Stimulated activated CD4-positive, alpha-beta T cell treated with anti-CD3 and anti-CD28 coated beads, Interleukin-12 subunit alpha, Interleukin-12 subunit beta, amount 100 ng/mL, for 48 hours (primary cell): Measurements from ENCODE around the gene SRC.

Experiments used
- DNase-seq, 3 donors: peaks; one replicate each; pipeline ENCODE4 v3.0.0-alpha.2; 2020; ENCODE audit warnings: low read depth in 2 of 3, low spot score in 1 of 3

SRC gene

DNA sequence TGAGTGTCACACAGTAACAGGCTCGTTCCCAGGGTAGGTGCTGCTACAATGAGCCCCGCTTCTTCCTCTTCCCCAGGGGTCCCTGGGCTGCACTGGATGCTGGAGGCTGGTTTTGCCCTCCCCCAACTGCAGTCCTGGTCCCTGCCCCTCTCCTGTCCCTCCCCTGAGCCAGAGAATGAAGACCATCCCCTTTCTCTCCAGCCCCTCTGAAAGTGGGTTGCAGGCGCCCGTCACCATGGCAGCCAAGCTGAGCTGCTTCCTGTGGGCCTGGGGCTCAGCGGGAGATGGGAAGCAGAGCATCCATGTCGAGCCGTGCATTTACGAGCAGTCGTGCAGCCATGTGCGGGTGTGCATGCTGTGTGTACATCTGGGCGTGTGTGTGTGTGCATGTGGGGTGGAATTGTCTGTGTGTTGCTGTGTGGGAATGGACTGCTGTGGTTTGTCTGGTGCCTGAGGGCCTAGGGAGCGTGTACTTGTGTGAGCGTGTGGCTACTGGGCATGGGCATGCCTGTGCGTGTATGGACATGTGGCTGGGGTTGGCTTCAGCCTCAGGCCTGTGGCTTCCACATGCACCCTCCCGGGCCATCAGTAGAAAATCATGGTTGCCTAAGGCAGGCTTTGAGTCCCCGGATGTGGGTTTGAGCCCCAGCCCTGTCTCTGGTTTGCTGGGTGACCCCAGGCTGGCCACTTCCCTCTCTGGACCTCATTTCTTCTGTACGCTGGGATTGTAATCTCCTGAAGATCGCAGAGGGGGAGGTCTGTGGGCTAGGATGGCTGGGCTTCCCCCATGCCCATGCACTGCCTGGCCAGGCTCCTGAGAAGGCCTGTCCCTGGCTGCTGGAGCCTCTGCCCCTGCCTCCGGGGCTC is 48.8 kb downstream of the SRC start:
- DNase-seq, result no peak

DNA sequence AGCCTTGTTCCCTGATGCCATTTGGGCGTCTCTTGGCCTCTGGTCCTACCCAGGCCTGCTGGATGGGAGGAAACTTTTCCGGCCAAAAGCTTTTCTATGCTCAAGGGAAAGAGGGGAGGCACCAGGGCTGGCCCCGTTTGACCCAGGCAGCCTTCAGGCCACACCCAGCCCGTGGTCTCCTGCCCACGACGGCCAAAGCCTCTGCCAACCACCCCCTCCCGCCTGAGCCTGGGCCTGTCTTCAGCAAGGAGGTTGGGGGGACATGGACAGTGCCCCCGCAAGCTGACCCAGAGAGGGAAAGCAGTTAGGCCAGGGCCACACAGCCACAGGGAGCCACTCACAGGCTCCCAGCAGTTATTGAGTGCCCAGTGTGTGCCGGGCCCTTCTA is 49.5 kb downstream of the SRC start:
- no peak for DNase-seq

DNA sequence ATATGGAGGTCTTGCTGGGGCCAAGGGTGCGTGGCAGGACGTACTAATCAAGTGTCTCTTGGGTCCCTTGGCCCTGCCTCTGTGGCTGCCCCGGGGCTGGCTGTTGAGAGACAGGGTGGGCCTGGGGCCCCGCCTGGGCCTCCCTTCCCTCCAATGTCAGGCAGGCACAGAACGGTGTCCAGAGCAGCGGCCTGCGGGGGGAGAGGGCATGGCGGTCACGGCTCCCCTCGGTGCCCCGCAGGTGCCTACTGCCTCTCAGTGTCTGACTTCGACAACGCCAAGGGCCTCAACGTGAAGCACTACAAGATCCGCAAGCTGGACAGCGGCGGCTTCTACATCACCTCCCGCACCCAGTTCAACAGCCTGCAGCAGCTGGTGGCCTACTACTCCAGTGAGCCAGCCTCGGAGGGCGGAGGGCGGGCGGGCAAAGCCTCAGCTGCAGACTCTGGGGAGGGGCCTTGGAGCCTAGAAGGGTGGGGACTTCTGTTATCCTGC is 50.0 kb downstream of the SRC start:
- DNase-seq, result no peak

DNA sequence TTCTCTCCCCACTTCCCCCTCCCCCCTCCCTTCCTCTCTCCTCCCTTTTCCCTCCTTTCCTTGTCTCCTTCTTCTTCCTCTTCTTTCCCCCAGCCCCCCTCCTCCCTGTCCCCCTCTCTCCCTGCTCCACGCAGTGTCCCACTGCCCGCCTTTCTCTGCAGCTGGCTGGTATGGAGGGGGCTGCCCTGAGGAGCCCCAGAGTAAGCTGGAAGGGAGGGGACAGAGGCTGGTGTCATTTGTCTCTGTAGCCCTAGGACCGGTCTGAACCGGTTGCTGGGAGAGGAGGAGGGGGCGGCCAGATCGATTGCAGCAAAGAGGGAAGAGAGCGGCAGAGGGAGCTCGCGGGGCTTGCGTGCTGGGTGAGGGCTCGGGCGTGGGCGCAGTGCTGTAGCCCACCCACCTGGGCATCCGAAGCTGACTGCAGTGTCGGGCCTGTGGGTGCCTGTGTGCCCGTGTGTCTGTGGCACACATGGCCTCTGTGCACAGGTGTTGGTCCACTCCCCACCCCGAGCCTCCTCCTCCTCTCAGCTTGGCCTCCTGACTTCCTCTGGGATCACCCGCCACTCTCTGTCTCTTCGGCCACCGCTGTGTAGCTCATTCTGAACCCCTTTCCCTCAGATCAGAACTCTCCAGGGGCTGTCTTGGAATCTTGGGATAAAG is 50.6 kb downstream of the SRC start:
- no peak for DNase-seq

DNA sequence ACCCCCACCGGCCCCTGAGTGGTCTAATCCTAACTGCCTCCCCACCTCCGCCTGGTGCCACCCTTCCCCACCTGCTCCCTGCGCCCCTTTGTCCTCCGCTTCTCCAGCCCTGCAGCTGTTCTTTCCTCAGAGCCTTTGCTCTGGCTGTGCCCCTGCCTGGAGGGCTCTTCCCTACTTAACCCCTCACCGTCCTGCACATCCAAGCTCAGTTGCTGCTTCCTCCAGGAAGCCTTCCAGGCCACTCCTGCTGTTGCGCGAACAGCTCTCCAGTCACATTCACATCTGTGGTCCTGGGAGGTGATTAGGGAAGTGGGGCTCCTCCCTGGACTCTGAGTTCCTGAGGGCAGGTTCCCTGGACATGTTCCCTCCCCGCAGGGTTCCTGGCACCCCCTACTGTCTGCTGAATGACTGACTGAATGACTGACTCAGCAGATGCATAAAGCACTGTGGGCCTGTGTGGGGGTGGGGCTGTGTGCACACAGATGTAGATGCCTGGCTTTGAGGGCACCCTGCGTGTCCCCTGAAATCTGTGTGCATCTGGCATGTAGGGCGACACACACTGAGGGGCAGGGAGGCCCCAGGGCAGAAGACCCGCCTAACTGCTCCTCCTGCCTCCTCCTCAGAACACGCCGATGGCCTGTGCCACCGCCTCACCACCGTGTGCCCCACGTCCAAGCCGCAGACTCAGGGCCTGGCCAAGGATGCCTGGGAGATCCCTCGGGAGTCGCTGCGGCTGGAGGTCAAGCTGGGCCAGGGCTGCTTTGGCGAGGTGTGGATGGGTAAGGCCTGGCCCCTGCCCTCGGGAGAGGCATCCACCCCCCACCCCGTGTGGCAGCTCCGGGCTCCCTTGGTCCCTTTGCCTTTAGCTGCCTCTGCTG is 51.4 kb downstream of the SRC start:
- DNase-seq, result no peak

DNA sequence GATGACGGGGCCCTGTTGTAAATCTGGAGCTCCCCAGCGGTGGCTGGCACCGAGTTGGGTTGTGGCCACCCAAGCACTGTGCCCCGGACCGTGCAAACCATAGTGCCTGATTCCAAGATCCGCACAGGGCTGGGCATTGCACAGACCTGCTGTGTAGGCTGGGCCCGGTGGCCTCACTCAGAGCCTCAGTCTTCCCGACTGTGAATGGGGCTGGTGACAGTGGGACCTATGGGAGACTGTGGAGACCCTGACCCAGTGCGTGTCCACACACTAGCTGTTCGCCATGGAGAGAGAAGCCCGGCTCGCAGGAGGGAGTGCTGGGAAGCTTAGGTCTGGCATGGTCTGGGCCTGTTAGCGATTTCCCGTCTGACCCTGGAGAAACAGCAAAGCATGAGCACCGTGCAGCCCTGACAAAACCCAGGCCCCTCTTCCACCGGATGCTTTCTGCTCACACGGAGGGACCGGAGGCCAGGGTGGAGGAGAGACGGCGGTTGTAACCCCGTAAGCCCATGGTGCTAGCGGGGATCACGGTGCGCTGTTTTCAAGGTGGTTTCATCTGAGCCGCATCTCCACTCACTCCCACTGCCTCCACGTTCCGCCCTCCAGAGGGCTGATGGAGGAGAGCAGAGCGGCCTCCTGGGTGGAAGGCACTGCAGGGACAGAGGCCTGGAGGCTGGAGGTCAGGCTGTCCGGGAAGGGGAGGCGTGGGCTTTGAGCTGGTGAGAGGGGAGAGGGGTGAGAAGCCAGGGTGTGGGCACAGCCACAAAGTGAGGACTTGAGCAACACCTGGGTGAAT is 52.2 kb downstream of the SRC start:
- no peak for DNase-seq

DNA sequence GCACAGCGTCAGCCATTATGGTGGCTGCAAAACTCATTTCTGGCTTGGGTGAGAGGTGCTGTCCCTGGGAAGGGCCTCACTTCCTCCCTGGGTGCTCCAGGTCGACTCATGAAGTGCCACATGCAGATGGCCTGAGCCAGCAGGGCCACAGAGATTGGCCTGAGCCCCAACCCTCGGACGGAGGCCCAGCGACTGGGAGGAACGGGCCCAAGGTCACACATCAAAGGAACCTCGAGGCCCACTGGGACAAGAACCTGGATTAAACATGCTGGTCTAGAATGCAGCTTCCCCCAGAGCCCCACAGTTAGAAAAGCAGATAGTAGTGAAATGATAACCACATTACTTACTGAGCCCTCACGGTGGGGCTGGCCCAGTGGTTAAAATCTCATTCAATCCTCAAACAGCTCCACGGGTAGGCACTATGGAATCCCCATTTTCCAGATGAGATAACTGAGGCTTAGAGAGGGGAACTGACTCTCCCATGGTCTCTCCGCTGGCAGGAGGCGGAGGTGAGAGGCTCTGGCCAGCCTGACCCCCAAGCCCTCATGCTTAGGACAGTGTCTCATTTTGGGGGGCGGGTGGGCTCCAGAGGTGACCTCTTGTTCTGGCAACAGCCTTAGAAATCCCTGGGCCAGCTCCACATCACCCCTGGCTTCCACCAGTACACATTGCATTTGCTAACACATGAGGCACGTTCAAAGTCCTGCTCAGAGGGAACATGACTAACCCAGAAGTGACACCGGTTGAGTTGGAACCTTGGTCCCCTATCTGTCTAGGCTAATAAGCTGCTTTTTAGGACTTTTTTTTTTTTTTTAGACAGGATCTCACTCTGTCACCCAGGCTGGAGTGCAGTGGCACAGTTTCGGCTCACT is 53.0 kb downstream of the SRC start:
- no peak for DNase-seq

DNA sequence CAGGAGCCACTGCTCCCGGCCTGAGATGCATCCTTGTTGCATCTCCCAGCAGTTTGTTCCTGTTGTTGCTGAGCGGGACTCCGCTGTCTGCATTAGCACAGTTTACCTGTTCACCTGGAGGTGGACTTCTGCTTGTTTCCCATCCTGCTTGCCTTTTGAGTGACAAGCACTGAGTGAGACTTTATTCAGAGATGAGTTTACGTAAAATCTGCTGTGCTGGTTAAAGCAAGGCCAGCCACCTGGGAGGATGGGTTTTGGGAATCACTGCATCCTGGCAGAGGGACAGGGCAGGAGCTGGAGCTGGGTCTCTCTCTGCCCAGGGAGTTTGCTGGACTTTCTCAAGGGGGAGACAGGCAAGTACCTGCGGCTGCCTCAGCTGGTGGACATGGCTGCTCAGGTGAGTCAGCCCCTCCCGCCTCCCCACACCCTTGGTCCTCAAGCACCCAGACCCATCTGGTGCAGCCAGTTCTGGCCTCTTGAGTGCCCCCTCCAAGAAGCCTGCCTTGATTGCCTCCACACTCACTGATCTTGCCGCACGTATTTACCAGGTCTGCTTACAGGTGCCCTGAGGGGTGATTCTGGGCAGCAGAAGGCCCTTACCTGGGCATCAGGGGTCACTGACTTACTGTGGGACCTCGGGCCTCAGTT is 55.5 kb downstream of the SRC start:
- no peak for DNase-seq

DNA sequence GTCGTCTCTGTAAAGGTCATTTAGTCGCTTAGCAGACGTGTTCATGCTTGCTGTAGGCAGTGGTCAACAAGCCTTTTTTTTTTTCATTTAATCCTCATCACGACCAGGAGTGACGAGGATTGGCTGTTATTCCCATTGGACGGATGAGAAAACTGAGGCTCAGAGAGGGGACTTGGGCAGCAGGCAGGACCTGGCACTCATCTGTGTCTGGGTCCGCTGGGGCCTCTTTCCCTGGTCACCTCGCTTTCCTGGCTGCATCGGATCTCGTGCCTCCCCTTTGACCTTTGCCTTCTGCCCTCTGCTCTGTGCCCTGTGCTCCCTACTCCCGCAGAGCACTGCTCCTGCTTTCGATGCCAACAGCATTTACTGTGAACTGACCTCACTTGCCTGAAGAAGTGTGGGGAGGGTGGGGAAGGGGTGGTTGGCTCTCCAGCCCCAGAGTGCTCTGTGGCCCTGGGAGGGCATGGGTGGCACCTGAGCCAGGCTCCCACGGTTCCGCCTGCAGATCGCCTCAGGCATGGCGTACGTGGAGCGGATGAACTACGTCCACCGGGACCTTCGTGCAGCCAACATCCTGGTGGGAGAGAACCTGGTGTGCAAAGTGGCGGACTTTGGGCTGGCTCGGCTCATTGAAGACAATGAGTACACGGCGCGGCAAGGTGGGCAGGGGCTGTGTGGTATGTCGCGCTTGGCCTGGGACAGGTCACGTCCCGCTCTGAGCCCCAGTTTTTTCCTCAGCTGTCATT is 56.2 kb downstream of the SRC start:
- DNase-seq, result no peak

DNA sequence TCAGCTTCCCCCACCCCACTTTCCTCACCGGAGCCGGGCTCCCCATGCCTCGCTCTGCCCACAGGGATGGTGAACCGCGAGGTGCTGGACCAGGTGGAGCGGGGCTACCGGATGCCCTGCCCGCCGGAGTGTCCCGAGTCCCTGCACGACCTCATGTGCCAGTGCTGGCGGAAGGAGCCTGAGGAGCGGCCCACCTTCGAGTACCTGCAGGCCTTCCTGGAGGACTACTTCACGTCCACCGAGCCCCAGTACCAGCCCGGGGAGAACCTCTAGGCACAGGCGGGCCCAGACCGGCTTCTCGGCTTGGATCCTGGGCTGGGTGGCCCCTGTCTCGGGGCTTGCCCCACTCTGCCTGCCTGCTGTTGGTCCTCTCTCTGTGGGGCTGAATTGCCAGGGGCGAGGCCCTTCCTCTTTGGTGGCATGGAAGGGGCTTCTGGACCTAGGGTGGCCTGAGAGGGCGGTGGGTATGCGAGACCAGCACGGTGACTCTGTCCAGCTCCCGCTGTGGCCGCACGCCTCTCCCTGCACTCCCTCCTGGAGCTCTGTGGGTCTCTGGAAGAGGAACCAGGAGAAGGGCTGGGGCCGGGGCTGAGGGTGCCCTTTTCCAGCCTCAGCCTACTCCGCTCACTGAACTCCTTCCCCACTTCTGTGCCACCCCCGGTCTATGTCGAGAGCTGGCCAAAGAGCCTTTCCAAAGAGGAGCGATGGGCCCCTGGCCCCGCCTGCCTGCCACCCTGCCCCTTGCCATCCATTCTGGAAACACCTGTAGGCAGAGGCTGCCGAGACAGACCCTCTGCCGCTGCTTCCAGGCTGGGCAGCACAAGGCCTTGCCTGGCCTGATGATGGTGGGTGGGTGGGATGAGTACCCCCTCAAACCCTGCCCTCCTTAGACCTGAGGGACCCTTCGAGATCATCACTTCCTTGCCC is 57.4 kb downstream of the SRC start:
- DNase-seq, result no peak

DNA sequence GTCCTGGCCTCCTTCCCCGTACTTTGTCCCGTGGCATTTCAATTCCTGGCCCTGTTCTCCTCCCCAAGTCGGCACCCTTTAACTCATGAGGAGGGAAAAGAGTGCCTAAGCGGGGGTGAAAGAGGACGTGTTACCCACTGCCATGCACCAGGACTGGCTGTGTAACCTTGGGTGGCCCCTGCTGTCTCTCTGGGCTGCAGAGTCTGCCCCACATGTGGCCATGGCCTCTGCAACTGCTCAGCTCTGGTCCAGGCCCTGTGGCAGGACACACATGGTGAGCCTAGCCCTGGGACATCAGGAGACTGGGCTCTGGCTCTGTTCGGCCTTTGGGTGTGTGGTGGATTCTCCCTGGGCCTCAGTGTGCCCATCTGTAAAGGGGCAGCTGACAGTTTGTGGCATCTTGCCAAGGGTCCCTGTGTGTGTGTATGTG is 58.5 kb downstream of the SRC start:
- no peak for DNase-seq

DNA sequence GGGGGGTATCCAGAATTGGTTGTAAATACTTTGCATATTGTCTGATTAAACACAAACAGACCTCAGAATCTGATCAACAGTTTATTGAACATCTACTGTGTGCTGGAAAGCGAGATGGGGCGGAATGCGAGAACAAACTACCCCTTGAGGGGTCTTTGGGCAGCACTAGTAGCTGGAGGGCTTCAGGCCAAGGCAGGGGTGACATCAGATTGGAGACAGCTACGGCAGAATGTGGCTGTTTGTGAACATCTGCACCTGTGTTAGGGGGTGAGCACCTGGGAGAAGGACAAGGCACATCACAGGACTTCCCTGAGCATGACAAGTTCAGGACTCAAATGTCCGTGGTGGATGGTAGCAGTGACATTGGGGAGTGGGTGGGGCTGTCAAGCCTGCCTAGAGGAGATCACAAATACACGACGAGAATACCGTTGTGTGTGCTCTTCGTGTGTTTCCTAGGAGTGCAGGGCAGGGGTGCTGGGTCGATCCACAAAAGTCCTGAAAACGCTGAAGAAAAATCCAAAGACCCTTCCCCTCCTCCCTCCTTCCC is 59.5 kb downstream of the SRC start:
- DNase-seq, result no peak

DNA sequence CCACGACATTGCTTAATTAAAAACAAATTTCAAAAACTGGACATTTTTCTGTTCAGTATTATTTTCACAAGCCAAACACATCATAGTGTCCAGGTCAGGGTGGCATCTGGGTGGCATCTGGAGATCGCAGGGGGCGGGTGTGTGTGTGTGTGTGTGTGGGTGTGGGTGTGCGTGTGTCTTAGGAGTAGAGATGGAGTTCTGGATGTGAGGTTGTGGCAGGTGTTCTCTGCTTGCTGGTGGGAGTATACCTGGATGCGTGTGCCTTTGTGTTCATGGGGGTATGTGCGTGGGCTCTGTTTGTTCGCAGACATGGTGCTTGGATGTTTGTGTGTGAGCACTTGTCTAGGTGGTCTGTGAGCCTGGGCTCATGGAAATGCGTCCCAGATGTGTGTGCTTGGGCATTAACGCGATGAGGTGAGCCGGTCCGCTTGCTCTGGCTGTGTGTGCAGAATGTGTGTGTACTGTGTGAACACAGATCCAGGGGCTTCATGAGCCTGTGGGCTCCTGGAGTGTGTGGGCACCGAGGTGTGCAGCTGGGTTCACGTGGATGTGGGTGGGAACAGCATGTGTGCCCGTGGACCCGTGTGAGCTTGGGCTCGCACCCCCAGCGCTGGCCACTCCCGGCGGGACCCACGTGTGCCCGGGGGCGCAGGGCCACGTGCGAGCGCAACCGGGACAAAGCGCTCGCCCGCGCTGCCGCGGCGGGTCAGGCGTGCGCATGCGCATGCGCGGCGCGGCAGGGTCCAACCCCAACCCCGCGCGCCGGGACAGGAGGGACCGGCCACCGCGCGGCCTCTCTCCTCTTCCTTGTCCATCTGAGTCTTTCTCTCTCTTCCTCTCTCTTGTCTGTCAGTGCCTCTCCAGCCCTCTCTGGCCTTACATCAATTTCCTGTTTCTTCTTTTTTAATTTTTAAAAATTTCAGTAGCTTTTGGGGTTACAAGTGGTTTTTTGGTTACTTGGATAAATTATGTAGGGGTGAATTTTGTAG is 60.4 kb downstream of the SRC start:
- peak; percentile 2 to 30 (median 8) for DNase-seq

DNA sequence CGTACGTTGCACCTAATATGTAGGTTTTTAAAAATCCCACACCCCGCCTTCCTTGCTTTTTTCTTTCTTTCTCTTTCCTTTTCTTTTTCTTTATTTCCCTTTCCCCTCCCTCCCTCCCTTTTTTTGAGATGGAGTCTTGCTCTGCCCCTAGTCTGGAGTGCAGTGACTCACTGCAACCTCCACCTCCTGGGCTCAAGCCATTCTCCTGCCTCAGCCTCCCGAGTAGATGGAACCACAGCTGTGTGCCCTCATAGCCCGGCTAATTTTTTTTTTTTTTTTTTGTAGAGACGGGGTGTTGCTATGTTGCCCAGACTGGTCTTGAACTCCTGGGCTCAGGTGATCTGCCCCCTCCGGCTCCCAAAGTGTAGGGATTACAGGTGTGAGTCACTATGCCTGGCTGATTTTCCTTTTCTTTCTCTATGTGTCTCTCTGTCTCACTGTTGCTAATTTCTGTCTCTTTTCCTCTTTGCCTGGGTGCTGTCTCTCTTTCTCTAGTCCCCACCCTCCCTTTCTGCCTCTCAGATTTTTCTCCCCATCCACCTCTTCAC is 61.2 kb downstream of the SRC start:
- DNase-seq, result no peak

DNA sequence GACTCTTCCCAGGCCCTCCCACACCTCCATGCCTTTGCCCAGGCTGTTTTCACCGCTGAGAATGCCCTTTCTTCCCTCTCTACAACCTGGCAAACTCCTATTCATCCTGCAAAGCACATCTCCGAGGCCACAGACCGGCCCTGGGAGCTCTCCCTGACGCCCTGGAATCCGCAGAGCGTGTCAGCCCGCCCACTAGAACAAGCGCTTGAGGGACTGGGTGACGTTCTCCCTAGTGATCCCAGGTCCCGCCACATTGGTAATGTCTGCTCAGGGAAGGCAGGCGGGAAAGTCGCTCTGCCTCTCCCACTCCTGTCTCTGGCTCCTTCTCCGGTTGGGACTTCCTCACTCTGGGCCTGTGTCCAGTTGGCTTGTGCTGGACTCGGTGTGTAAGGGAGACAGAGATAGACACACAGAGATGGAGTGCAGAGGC is 61.6 kb downstream of the SRC start:
- no peak for DNase-seq
